ENCODE results near the gene KIF26A. TPM values are rescaled to one million over a fixed set of nuclear protein-coding genes. Genes with fewer than 3 reads are reported as not detected.
"Not testable (repeated sequence)": the region's sequence is repeated elsewhere in the genome, so short reads cannot be mapped to it uniquely, and the experiment has no call there.

Gene KIF26A
- total RNA-seq, 1 experiment from 2014 or later, result not detected

- no peak for DNase-seq (ENCODE audit: low spot score)
Measured at GRCh38 chr14:104221071-104221625, 82.8 kb downstream of the KIF26A start.

GRCh38 chr14:104221636-104222369, 83.4 kb downstream of the KIF26A start:
- DNase-seq (ENCODE audit: low spot score), result no peak

GRCh38 chr14:104222396-104223036, 84.1 kb downstream of the KIF26A start:
- DNase-seq (ENCODE audit: low spot score), result no peak

- DNase-seq (ENCODE audit: low spot score), result no peak
Measured at GRCh38 chr14:104223101-104224041, 85.0 kb downstream of the KIF26A start.

- no peak for DNase-seq (ENCODE audit: low spot score)
Measured at GRCh38 chr14:104224131-104224505, 85.7 kb downstream of the KIF26A start.

GRCh38 chr14:104224506-104225277, 86.3 kb downstream of the KIF26A start:
- DNase-seq (ENCODE audit: low spot score), result no peak

- DNase-seq (ENCODE audit: low spot score), result not testable (repeated sequence)
Measured at GRCh38 chr14:104225278-104226190, 87.1 kb downstream of the KIF26A start.

- DNase-seq (ENCODE audit: low spot score), result no peak
Measured at GRCh38 chr14:104226421-104227383, 88.3 kb downstream of the KIF26A start.

GRCh38 chr14:104227806-104228205, 89.4 kb downstream of the KIF26A start:
- no peak for DNase-seq (ENCODE audit: low spot score)

GRCh38 chr14:104228221-104228620, 89.8 kb downstream of the KIF26A start:
- no peak for DNase-seq (ENCODE audit: low spot score)

GRCh38 chr14:104228716-104229533, 90.5 kb downstream of the KIF26A start:
- DNase-seq (ENCODE audit: low spot score), result no peak

- no peak for DNase-seq (ENCODE audit: low spot score)
Measured at GRCh38 chr14:104229534-104230055, 91.2 kb downstream of the KIF26A start.

GRCh38 chr14:104230119-104230815, 91.9 kb downstream of the KIF26A start:
- no peak for DNase-seq (ENCODE audit: low spot score)
